Heart left ventricle (tissue), 13 donors: ENCODE measurements around the gene NFE2L2.

Experiments
- CTCF ChIP-seq, 12 donors: fragments of 200-600 bp; sonication (generic) in 4 of 12; IDR thresholded peaks; one replicate each; pipeline versions ENCODE4 v1.5.0 to v1.8.0; 2018 to 2022; ENCODE audit warnings: antibody characterized with exemption in 12 of 12, mild to moderate bottlenecking in 5 of 12
- POLR2A ChIP-seq, 2 donors: fragments of 450-650 bp; IDR thresholded peaks; one replicate each; pipeline ENCODE4 v1.6.1; 2017; ENCODE audit warnings: antibody characterized with exemption in 2 of 2, mild to moderate bottlenecking in 2 of 2, moderate library complexity in 2 of 2
- donor health status: ischemic (EF 13 %, LVEDD 7.1; RV severe dilation, severe dysfunction).
- donor health status: DM: no; HTN: yes; CAD: no.
- donor health status: DM: no; HTN: no; CAD: no.
- donor health status: ischemic (EF 25% LVEDD 6.9; RV normal size, moderate dysfunction).
- donor health status: ischemic (EF 25% LVEDD 5.7; RV mildly dilated, moderate dysfunction).
- donor health status: ischemic (EF 35%, LVEDD 5.7; RV mildly dilated, moderate dysfunction).
- donor health status: nonischemic (EF 11% LVEDD 7.7; RV severe dilation, severe dysfunction).
- donor health status: DM: yes; HTN: yes; CAD: no.
- donor health status: PGD.
- donor health status: ischemic (EF 29% LVEDD 5.4; RV normal size, mild dysfunction).
- donor health status: nonischemic (EF 23%, LVEDD 6.1; RV moderate dilation, normal function).

- TF ChIP-seq CTCF (IDR thresholded peaks at IDR 0.05): no peak
- TF ChIP-seq POLR2A (IDR thresholded peaks at IDR 0.05): no peak
Measured at GRCh38 chr2:177239053-177239452, 25.5 kb downstream of the NFE2L2 start.
